GM12878 (cell line): ENCODE measurements around the gene RAC2. TPM values are rescaled to one million over a fixed set of nuclear protein-coding genes. Genes with fewer than 3 reads are reported as not detected.

Source experiments
- ASH2L ChIP-seq: fragments of 300-600, 200-600 bp; sonication (generic); IDR thresholded peaks from 2 replicates; pipeline ENCODE4 v1.6.1; 2017; ENCODE audit warnings: low read depth, mild to moderate bottlenecking, borderline replicate concordance
- CBFB ChIP-seq: IDR thresholded peaks from 2 replicates; pipeline ENCODE4 v1.6.1; 2016; ENCODE audit warnings: antibody characterized with exemption, low read depth
- CEBPB ChIP-seq, 2 experiments: fragments of 150-350 bp in 1 of 2; IDR thresholded peaks; 2 replicates each; pipeline ENCODE4 v1.6.1; 2012 to 2014; ENCODE audit warnings: low read depth in 2 of 2, low read length in 2 of 2, borderline replicate concordance in 1 of 2, inconsistent platforms in 1 of 2
- ESRRA ChIP-seq: IDR thresholded peaks from 2 replicates; pipeline ENCODE4 v1.6.1; 2012; ENCODE audit warnings: mild to moderate bottlenecking, low read length, improper control_type of control experiment
- ETV6 ChIP-seq, 2 experiments: fragments of 450-650 bp in 1 of 2; IDR thresholded peaks in 1 of 2; conservative IDR thresholded peaks in 1 of 2; 2 replicates each; pipeline ENCODE4 v1.6.1; 2014; ENCODE audit warnings: antibody characterized with exemption in 1 of 2, borderline replicate concordance in 1 of 2, low read depth in 1 of 2, mild to moderate bottlenecking in 1 of 2, moderate library complexity in 1 of 2
- FOXM1 ChIP-seq: IDR thresholded peaks from 2 replicates; pipeline ENCODE4 v1.6.1; 2012; ENCODE audit warnings: low read depth, mild to moderate bottlenecking, inconsistent platforms, low read length, moderate library complexity
- GABPA ChIP-seq: IDR thresholded peaks from 2 replicates; pipeline ENCODE4 v1.6.1; 2014; ENCODE audit warnings: antibody characterized with exemption, low read depth, mild to moderate bottlenecking, inconsistent platforms
- HDGF ChIP-seq: fragments of 450-650 bp; IDR thresholded peaks from 2 replicates; pipeline ENCODE4 v1.6.1; 2016; ENCODE audit warnings: antibody characterized with exemption
- IKZF1 ChIP-seq: fragments of 450-650 bp; conservative IDR thresholded peaks from 2 replicates; pipeline ENCODE4 v1.6.1; 2017; ENCODE audit warnings: antibody characterized with exemption, mild to moderate bottlenecking
- JUND ChIP-seq: IDR thresholded peaks from 2 replicates; pipeline ENCODE4 v1.6.1; 2012; ENCODE audit warnings: low read depth, mild to moderate bottlenecking, low read length, improper control_type of control experiment, moderate library complexity
- MTA2 ChIP-seq: fragments of 450-650 bp; IDR thresholded peaks from 2 replicates; pipeline ENCODE4 v1.6.1; 2016; ENCODE audit warnings: low read depth, mild to moderate bottlenecking, moderate library complexity
- POLR2A ChIP-seq: IDR thresholded peaks from 2 replicates; pipeline ENCODE4 v1.6.1; 2011; ENCODE audit warnings: low read depth, mild to moderate bottlenecking, low read length
- RAD51 ChIP-seq: fragments of 450-650 bp; IDR thresholded peaks from 2 replicates; pipeline ENCODE4 v1.6.1; 2016; ENCODE audit warnings: moderate library complexity, mild to moderate bottlenecking, inconsistent platforms
- RELB ChIP-seq: fragments of 450-650 bp; IDR thresholded peaks from 2 replicates; pipeline ENCODE4 v1.6.1; 2017; ENCODE audit warnings: low read depth, mild to moderate bottlenecking, moderate library complexity
- RFX5 ChIP-seq: IDR thresholded peaks from 2 replicates; pipeline ENCODE4 v1.6.1; 2011; ENCODE audit warnings: low read depth, low read length, improper control_type of control experiment
- SPI1 ChIP-seq: IDR thresholded peaks from 2 replicates; pipeline ENCODE4 v1.6.1; 2011; ENCODE audit warnings: low read depth, mild to moderate bottlenecking, low read length, moderate library complexity, borderline replicate concordance; ENCODE audit not compliant: insufficient read depth
- TBL1XR1 ChIP-seq: IDR thresholded peaks from 2 replicates; pipeline ENCODE4 v1.6.1; 2012; ENCODE audit warnings: low read depth, low read length, improper control_type of control experiment
- TCF3 ChIP-seq: IDR thresholded peaks from 2 replicates; pipeline ENCODE4 v1.6.1; 2012; ENCODE audit warnings: low read depth, mild to moderate bottlenecking, low read length, borderline replicate concordance; ENCODE audit not compliant: insufficient read depth
- ZBED1 ChIP-seq: IDR thresholded peaks from 2 replicates; pipeline ENCODE4 v1.6.1; 2016; ENCODE audit warnings: borderline replicate concordance
- polyA plus RNA-seq, 11 experiments: library from polyadenylated mRNA; depleted of rRNA in 4 of 11; unstranded in 6 of 11; stranded (reverse) in 5 of 11; fragments of >200 nt; fragmentation: Nextera tagmentation in 4 of 11; fragmentation: Illumina TruSeq in 1 of 11; extraction: Ambion mirVana in 4 of 11; extraction: Trizol in 1 of 11; gene quantifications; 1 replicate in 1 of 11; 2 replicates in 10 of 11; pipeline versions ENCODE4 v1.2.1 to v1.2.3, GENCODE V29; 2011 to 2016; ENCODE audit warnings: inconsistent platforms in 2 of 11, missing spikeins in 2 of 11, low read depth in 1 of 11
- total RNA-seq, 4 experiments: library from RNA; depleted of rRNA in 3 of 4; stranded (reverse); fragments of >200 nt in 3 of 4; fragmentation: Illumina TruSeq in 1 of 4; extraction: Trizol in 1 of 4; gene quantifications; 2 replicates each; pipeline versions ENCODE4 v1.2.1 to v1.2.3, GENCODE V29; 2013 to 2021
- TF ChIP-seq, protein P1 (sequence below): IDR thresholded peaks from 2 replicates; pipeline ENCODE4 v1.6.1; 2011; ENCODE audit warnings: borderline replicate concordance, low read depth, mild to moderate bottlenecking, moderate library complexity, mixed read lengths, low read length; ENCODE audit not compliant: insufficient read depth; ENCODE audit errors: extremely low read length

RAC2 gene
- total and polyA plus RNA-seq, 10 of the 15 experiments (the other 5 are each of a cell fraction or from before 2014, with no cell fraction given), result 102 to 386 (median 304) TPM

DNA sequence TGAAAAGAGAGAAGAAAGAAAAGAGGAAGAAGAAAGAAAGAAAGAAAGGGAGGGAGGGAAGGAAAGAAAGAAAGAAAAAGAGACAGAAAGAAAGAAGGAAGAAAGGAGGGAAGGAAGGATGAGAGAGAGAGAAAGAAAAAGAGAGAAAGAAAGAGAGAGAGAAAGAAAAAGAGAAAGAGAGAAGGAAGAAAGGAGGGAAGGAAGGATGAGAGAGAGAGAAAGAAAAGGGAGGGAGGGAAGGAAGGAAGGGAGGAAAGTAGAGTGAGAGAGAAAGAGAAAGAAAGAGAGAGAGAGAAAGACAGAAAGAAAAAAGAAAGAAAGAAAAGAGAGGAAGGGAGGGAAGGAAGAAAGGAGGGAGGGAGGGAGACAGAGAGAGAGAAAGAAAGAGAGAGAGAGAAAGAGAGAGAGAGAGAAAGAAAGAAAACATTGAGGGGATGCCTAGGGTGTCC is 11.5 kb upstream of the RAC2 start (continued):
- TF ChIP-seq ZBED1 (no peak), JUND (no peak), CBFB (no peak), SPI1 (no peak), ESRRA (no peak), TBL1XR1 (no peak), HDGF (peak; percentile 52; the same call in 1 of the 2 replicates), ASH2L (no peak), RFX5 (no peak), POLR2A (no peak), TCF3 (no peak), CEBPB (IDR thresholded peaks at IDR 0.05; ENCODE audit: borderline replicate concordance in 1 of 2, low read depth in 2 of 2, low read length in 2 of 2) (no peak), FOXM1 (no peak), ETV6 (conservative IDR thresholded peaks at IDR 0.05 in 1 of 2, IDR thresholded peaks at IDR 0.05 in 1 of 2; ENCODE audit: borderline replicate concordance in 1 of 2, low read depth in 1 of 2) (no peak), IKZF1 (no peak), RAD51 (no peak), MTA2 (peak; percentile 80), GABPA (no peak), RELB (no peak)
- TF ChIP-seq, protein P1, sequence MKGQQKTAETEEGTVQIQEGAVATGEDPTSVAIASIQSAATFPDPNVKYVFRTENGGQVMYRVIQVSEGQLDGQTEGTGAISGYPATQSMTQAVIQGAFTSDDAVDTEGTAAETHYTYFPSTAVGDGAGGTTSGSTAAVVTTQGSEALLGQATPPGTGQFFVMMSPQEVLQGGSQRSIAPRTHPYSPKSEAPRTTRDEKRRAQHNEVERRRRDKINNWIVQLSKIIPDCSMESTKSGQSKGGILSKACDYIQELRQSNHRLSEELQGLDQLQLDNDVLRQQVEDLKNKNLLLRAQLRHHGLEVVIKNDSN, result no peak
